ENCODE measurements around the gene RABGAP1L.

- no peak for TF ChIP-seq CTCF (IDR thresholded peaks at IDR 0.05; ENCODE audit: control extremely low read depth in 1 of 3, insufficient read depth in 1 of 3, low read depth in 1 of 3, low read length in 3 of 3)
- no peak for TF ChIP-seq EZH2 (IDR thresholded peaks at IDR 0.05; ENCODE audit: low read depth, low read length, severe bottlenecking)
These were observed 796.8 kb downstream of the RABGAP1L start for GRCh38 chr1:174956086-174956485.

Data from H1 (cell line).